Sigmoid colon (tissue), 4 donors: ENCODE measurements around the gene MYRIP.

Experiments
- CTCF ChIP-seq, 4 experiments: fragments of 450-650 bp in 3 of 4; fragments of 200-600 bp in 1 of 4; IDR thresholded peaks; one replicate each; pipeline ENCODE4 v1.5.1; 2016 to 2019; ENCODE audit warnings: antibody characterized with exemption in 4 of 4, mild to moderate bottlenecking in 3 of 4, moderate library complexity in 2 of 4
- EP300 ChIP-seq, 4 donors: sonication (generic); formaldehyde crosslinking; IDR thresholded peaks; one replicate each; pipeline ENCODE4 v1.6.1; 2017; ENCODE audit warnings: antibody characterized with exemption in 4 of 4

GRCh38 chr3:40229963-40230362, 420.6 kb downstream of the MYRIP start:
- TF ChIP-seq CTCF (IDR thresholded peaks at IDR 0.05): no peak
- TF ChIP-seq EP300 (IDR thresholded peaks at IDR 0.05): no peak
